Neutrophil (primary cell): ENCODE data around the gene FBXW5.

Experiments used
- H3K27ac ChIP-seq: fragments of 200-600 bp; sonication (generic); 2 replicates; pipeline ENCODE4 v1.5.1; 2016; ENCODE audit warnings: mild to moderate bottlenecking, moderate library complexity
- H3K27me3 ChIP-seq: fragments of 200-600 bp; sonication (generic); 2 replicates; pipeline ENCODE4 v1.6.0; 2016; ENCODE audit warnings: mild to moderate bottlenecking
- H3K36me3 ChIP-seq: fragments of 200-600 bp; sonication (generic); 2 replicates; pipeline ENCODE4 v1.5.1; 2017
- H3K4me1 ChIP-seq, 2 experiments: fragments of 200-600 bp in 1 of 2; sonication (generic) in 1 of 2; 1 replicate in 1 of 2; 2 replicates in 1 of 2; pipeline versions ENCODE4 v1.5.1 to v1.6.1; 2013 to 2016; ENCODE audit warnings: low read depth in 1 of 2, low read length in 1 of 2, mild to moderate bottlenecking in 1 of 2, moderate library complexity in 1 of 2; ENCODE audit not compliant: control insufficient read depth in 1 of 2, insufficient read depth in 1 of 2
- H3K4me3 ChIP-seq, 2 experiments: fragments of 200-600 bp in 1 of 2; sonication (generic) in 1 of 2; 1 replicate in 1 of 2; 2 replicates in 1 of 2; pipeline ENCODE4 v1.5.1; 2013 to 2016; ENCODE audit warnings: low read depth in 1 of 2, low read length in 1 of 2, mild to moderate bottlenecking in 1 of 2, moderate library complexity in 1 of 2
- H3K9me3 ChIP-seq: fragments of 200-600 bp; sonication (generic); 2 replicates; pipeline ENCODE4 v1.5.1; 2016
- CTCF ChIP-seq: fragments of 200-600 bp; sonication (generic); IDR thresholded peaks from 2 replicates; pipeline ENCODE4 v1.5.1; 2016; ENCODE audit warnings: antibody characterized with exemption

Gene FBXW5

GRCh38 chr9:136962163-136962562 lies 17.6 kb upstream of the FBXW5 start:
- Histone ChIP-seq H3K4me3 (no peak overlapping the region), H3K9me3 (no peaks in the 10 kb centered on the region), H3K4me1 (no peaks in the 10 kb centered on the region), H3K27ac (no peak overlapping the region), H3K27me3 (peaks cover 10% of the 10 kb centered on the region), H3K36me3 (no peaks in the 10 kb centered on the region)
- TF ChIP-seq CTCF, result no peak

- no peak for TF ChIP-seq CTCF
- Histone ChIP-seq H3K4me3 (no peak overlapping the region), H3K27ac (no peak overlapping the region), H3K27me3 (peaks cover 9% of the 10 kb centered on the region), H3K4me1 (no peaks in the 10 kb centered on the region), H3K9me3 (no peaks in the 10 kb centered on the region), H3K36me3 (no peaks in the 10 kb centered on the region)
Measured at GRCh38 chr9:136961279-136962065, 16.9 kb upstream of the FBXW5 start.

- Histone ChIP-seq H3K36me3 (no peaks in the 10 kb centered on the region), H3K9me3 (no peaks in the 10 kb centered on the region), H3K27me3 (peaks cover 3% of the 10 kb centered on the region), H3K4me3 (no peak overlapping the region), H3K27ac (no peak overlapping the region), H3K4me1 (no peaks in the 10 kb centered on the region)
- no peak for TF ChIP-seq CTCF
Measured at GRCh38 chr9:136960938-136961275, 16.4 kb upstream of the FBXW5 start.

- Histone ChIP-seq H3K4me1 (no peaks in the 10 kb centered on the region), H3K36me3 (no peaks in the 10 kb centered on the region), H3K9me3 (no peaks in the 10 kb centered on the region), H3K27ac (no peak overlapping the region), H3K4me3 (no peak overlapping the region), H3K27me3 (no peaks in the 10 kb centered on the region)
- no peak for TF ChIP-seq CTCF
Measured at GRCh38 chr9:136960212-136960937, 15.8 kb upstream of the FBXW5 start.

- TF ChIP-seq CTCF, result no peak
- H3K4me3 ChIP-seq, result no peak overlapping the region
- no peaks in the 10 kb centered on the region for H3K9me3 ChIP-seq
- H3K36me3 ChIP-seq, result no peaks in the 10 kb centered on the region
- H3K27ac ChIP-seq, result no peak overlapping the region
- H3K27me3 ChIP-seq, result no peaks in the 10 kb centered on the region
- no peaks in the 10 kb centered on the region for H3K4me1 ChIP-seq
Measured at GRCh38 chr9:136958898-136959850, 14.6 kb upstream of the FBXW5 start.
